Gastrocnemius medialis (tissue), 4 donors: ENCODE data around the gene PAPSS2. TPM values are rescaled to one million over a fixed set of nuclear protein-coding genes. Genes with fewer than 3 reads are reported as not detected.

Experiments used
- ATAC-seq, 2 donors: fragments of 150-250 bp; one replicate each; pipeline ENCODE4 v1.9.1; 2016
- DNase-seq, 2 donors: peaks; one replicate each; pipeline ENCODE4 v3.0.0-alpha.2; 2019
- H3K27ac ChIP-seq, 4 donors: fragments of 200-600 bp; sonication (generic); 1 replicate in 1 of 4; 2 replicates in 3 of 4; pipeline ENCODE4 v1.5.1; 2016 to 2018; ENCODE audit warnings: mild to moderate bottlenecking in 2 of 4, moderate library complexity in 1 of 4
- H3K27me3 ChIP-seq, 3 donors: fragments of 200-600 bp; sonication (generic) in 2 of 3; 1 replicate in 1 of 3; 2 replicates in 2 of 3; pipeline versions ENCODE4 v1.5.1 to v1.6.0; 2016 to 2019; ENCODE audit warnings: mild to moderate bottlenecking in 1 of 3, moderate library complexity in 1 of 3
- H3K36me3 ChIP-seq, 2 donors: fragments of 200-600 bp; sonication (generic) in 1 of 2; one replicate each; pipeline ENCODE4 v1.5.1; 2017 to 2018
- H3K4me1 ChIP-seq, 2 donors: fragments of 200-600 bp; sonication (generic) in 1 of 2; one replicate each; pipeline ENCODE4 v1.5.1; 2016 to 2017; ENCODE audit warnings: mild to moderate bottlenecking in 2 of 2
- H3K4me3 ChIP-seq, 4 donors: fragments of 200-600 bp; sonication (generic) in 3 of 4; 1 replicate in 1 of 4; 2 replicates in 3 of 4; pipeline ENCODE4 v1.5.1; 2016 to 2019; ENCODE audit warnings: mild to moderate bottlenecking in 2 of 4
- H3K9me3 ChIP-seq, 3 donors: fragments of 200-600 bp; sonication (generic) in 2 of 3; 1 replicate in 1 of 3; 2 replicates in 2 of 3; pipeline ENCODE4 v1.5.1; 2016 to 2019
- CTCF ChIP-seq, 5 experiments: fragments of 450-650 bp in 3 of 5; fragments of 200-600 bp in 2 of 5; sonication (generic) in 2 of 5; IDR thresholded peaks in 4 of 5; conservative IDR thresholded peaks in 1 of 5; 1 replicate in 4 of 5; 2 replicates in 1 of 5; pipeline ENCODE4 v1.5.1; 2016 to 2019; ENCODE audit warnings: antibody characterized with exemption in 5 of 5, mild to moderate bottlenecking in 3 of 5, moderate library complexity in 3 of 5
- POLR2A ChIP-seq, 2 donors: fragments of 450-650 bp; IDR thresholded peaks; one replicate each; pipeline ENCODE4 v1.6.1; 2017; ENCODE audit warnings: antibody characterized with exemption in 2 of 2, mild to moderate bottlenecking in 2 of 2, moderate library complexity in 2 of 2
- in situ Hi-C, 4 donors: fragments of 200-750 bp; cut with MboI; loops; one replicate each; pipeline versions ENCODE4 v1.15.0 to v1.8.0; 2017; ENCODE audit warnings: low sequenced_read_pairs in 4 of 4
- intact Hi-C: fragments of 100-400 bp; cut with DNase I; formaldehyde crosslinking; loops from one replicate; pipeline ENCODE4 v1.15.1; 2023; ENCODE audit warnings: low total_unique reads
- total RNA-seq, 4 donors: library from RNA; depleted of rRNA; stranded (reverse); fragments of >200 nt; gene quantifications; one replicate each; pipeline versions ENCODE4 v1.1.0 to v1.2.3, GENCODE V29; 2016

PAPSS2 gene
- total RNA-seq, 4 donors from 2014 or later = 2.7 to 8.7 (median 6.8) TPM

- in situ Hi-C loops (no loop called here), intact Hi-C loops (no loop called here)
- ATAC-seq = no peak
- Histone ChIP-seq H3K9me3 (no peaks in the 10 kb centered on the region), H3K4me1 (no peaks in the 10 kb centered on the region), H3K4me3 (no peak overlapping the region), H3K27ac (no peak overlapping the region), H3K27me3 (no peaks in the 10 kb centered on the region), H3K36me3 (no peaks in the 10 kb centered on the region)
- DNase-seq = no peak
- TF ChIP-seq CTCF (IDR thresholded peaks at IDR 0.05 in 4 of 5, conservative IDR thresholded peaks at IDR 0.05 in 1 of 5) = no peak
- TF ChIP-seq POLR2A (IDR thresholded peaks at IDR 0.05) = no peak
Measured at GRCh38 chr10:87675396-87676376, 16.0 kb downstream of the PAPSS2 start.

GRCh38 chr10:87677595-87677994, 17.9 kb downstream of the PAPSS2 start:
- Histone ChIP-seq H3K27ac (no peak overlapping the region), H3K4me3 (no peak overlapping the region), H3K36me3 (no peaks in the 10 kb centered on the region), H3K27me3 (no peaks in the 10 kb centered on the region), H3K9me3 (no peaks in the 10 kb centered on the region), H3K4me1 (no peaks in the 10 kb centered on the region)
- in situ Hi-C loops = no loop called here
- intact Hi-C loops = no loop called here
- ATAC-seq = no peak
- TF ChIP-seq POLR2A (IDR thresholded peaks at IDR 0.05) = no peak
- no peak for DNase-seq

GRCh38 chr10:87678302-87678701, 18.6 kb downstream of the PAPSS2 start:
- DNase-seq (no peak), ATAC-seq (no peak)
- TF ChIP-seq CTCF (IDR thresholded peaks at IDR 0.05 in 4 of 5, conservative IDR thresholded peaks at IDR 0.05 in 1 of 5) (no peak), POLR2A (IDR thresholded peaks at IDR 0.05) (no peak)
- H3K4me1 ChIP-seq = no peaks in the 10 kb centered on the region
- H3K9me3 ChIP-seq = no peaks in the 10 kb centered on the region
- H3K27me3 ChIP-seq = no peaks in the 10 kb centered on the region
- H3K4me3 ChIP-seq = no peak overlapping the region
- in situ Hi-C loops (no loop called here), intact Hi-C loops (no loop called here)
- H3K36me3 ChIP-seq = no peaks in the 10 kb centered on the region
- H3K27ac ChIP-seq = no peak overlapping the region

- ATAC-seq (no peak), DNase-seq (no peak)
- Histone ChIP-seq H3K27ac (no peak overlapping the region), H3K27me3 (no peaks in the 10 kb centered on the region), H3K36me3 (no peaks in the 10 kb centered on the region), H3K4me1 (peaks cover 0 to 3% of the 10 kb centered on the region in 2 donors), H3K9me3 (no peaks in the 10 kb centered on the region), H3K4me3 (no peak overlapping the region)
- intact Hi-C loops = no loop called here
- in situ Hi-C loops = no loop called here
- TF ChIP-seq CTCF (IDR thresholded peaks at IDR 0.05 in 4 of 5, conservative IDR thresholded peaks at IDR 0.05 in 1 of 5) = no peak
- TF ChIP-seq POLR2A (IDR thresholded peaks at IDR 0.05) = no peak
Measured at GRCh38 chr10:87683356-87683755, 23.7 kb downstream of the PAPSS2 start.

GRCh38 chr10:87684001-87684638, 24.4 kb downstream of the PAPSS2 start:
- Histone ChIP-seq H3K4me1 (peaks cover 0 to 3% of the 10 kb centered on the region in 2 donors), H3K9me3 (no peaks in the 10 kb centered on the region), H3K36me3 (no peaks in the 10 kb centered on the region), H3K27me3 (no peaks in the 10 kb centered on the region), H3K27ac (no peak overlapping the region), H3K4me3 (no peak overlapping the region)
- in situ Hi-C loops = no loop called here
- DNase-seq (no peak), ATAC-seq (no peak)
- TF ChIP-seq POLR2A (IDR thresholded peaks at IDR 0.05) (no peak), CTCF (IDR thresholded peaks at IDR 0.05 in 4 of 5, conservative IDR thresholded peaks at IDR 0.05 in 1 of 5) (no peak)
- intact Hi-C loops = no loop called here
